Activated naive CD4-positive, alpha-beta T cell treated with anti-CD3 and anti-CD28 coated beads, Interleukin-2, amount 10 ng/mL, durations not matched to agents 7 days and 5 days (primary cell): ENCODE results near the gene PLAAT2.
"Not testable (repeated sequence)": the region's sequence is repeated elsewhere in the genome, so short reads cannot be mapped to it uniquely, and the experiment has no call there.

ENCODE experiments used
- CTCF ChIA-PET: fragments of 350-600 bp; sonication (Branson Sonifier 250); formaldehyde crosslinking; loops from one replicate; lab custom pipeline; 2021; ENCODE audit warnings: antibody characterized with exemption; lab: Charles Lee
- DNase-seq: peaks from one replicate; pipeline ENCODE4 v3.0.0-alpha.2; 2020
- H3K27ac Mint-ChIP-seq: one replicate; pipeline ENCODE4 v1.8.0; 2021; ENCODE audit warnings: mild to moderate bottlenecking, moderate library complexity, mixed read lengths
- H3K27me3 Mint-ChIP-seq: one replicate; pipeline ENCODE4 v1.8.0; 2021; ENCODE audit warnings: mild to moderate bottlenecking, mixed read lengths
- H3K36me3 Mint-ChIP-seq: one replicate; pipeline ENCODE4 v1.8.0; 2021; ENCODE audit warnings: mixed read lengths
- H3K4me1 Mint-ChIP-seq: one replicate; pipeline ENCODE4 v1.8.0; 2021; ENCODE audit warnings: mixed read lengths
- H3K4me3 Mint-ChIP-seq: one replicate; pipeline ENCODE4 v1.8.0; 2021; ENCODE audit warnings: mild to moderate bottlenecking, moderate library complexity, mixed read lengths
- H3K9me3 Mint-ChIP-seq: one replicate; pipeline ENCODE4 v1.8.0; 2021; ENCODE audit warnings: mixed read lengths

The PLAAT2 gene

DNA sequence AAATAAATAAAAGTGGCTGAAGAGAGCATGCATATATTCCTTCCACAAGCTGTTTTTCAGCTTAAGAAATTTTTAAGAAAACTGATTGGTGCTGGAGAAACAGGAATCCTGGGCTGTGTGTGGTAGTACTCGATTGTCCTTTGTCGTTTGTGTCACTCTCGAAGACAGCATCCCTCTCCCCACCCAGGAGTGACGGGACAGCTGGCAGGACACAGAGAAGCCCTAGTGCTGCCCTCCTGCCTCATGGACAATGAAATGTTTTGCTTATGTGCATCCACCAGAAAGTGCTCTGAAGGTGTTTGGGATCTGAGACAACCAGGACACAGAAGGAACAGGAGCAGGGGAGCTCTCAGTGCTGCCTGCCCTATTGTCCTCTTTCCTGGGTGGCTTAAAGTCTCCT, 13.8 kb downstream of the PLAAT2 start:
- Mint-ChIP-seq H3K36me3 (peaks cover 35% of the 10 kb centered on the region), H3K4me1 (peaks cover 41% of the 10 kb centered on the region), H3K9me3 (peaks cover 3% of the 10 kb centered on the region), H3K27me3 (no peaks in the 10 kb centered on the region), H3K4me3 (no peak overlapping the region), H3K27ac (no peak overlapping the region)
- CTCF ChIA-PET, result interaction anchor here (1.5 kb wide), 1 partner anchor 70 kb away, joined by 4 read pairs; no protein-coding TSS in a partner anchor
- no peak for DNase-seq

DNA sequence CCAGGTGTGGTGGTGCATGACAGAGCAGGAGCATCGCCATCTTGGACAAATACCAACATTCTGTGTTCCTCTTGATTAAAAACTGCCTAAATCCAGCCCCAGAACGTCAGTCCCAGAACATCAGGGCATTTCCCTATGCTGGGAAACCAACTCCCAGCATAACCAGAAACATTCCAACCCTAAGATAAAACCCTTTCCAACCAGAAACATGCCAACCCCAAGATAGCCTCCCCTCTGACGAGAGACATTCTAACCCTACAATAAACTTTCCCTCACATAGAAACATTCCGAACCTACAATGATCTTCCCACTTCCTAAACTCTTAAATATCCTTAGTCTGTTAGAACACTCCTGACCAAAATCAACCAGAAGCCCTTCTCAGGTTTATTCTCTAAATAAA, 15.0 kb downstream of the PLAAT2 start:
- Mint-ChIP-seq H3K36me3 (peaks cover 46% of the 10 kb centered on the region), H3K4me1 (peaks cover 29% of the 10 kb centered on the region), H3K27ac (no peak overlapping the region), H3K4me3 (no peak overlapping the region), H3K9me3 (peaks cover 3% of the 10 kb centered on the region), H3K27me3 (no peaks in the 10 kb centered on the region)
- DNase-seq, result no peak
- CTCF ChIA-PET, result no interaction called here

DNA sequence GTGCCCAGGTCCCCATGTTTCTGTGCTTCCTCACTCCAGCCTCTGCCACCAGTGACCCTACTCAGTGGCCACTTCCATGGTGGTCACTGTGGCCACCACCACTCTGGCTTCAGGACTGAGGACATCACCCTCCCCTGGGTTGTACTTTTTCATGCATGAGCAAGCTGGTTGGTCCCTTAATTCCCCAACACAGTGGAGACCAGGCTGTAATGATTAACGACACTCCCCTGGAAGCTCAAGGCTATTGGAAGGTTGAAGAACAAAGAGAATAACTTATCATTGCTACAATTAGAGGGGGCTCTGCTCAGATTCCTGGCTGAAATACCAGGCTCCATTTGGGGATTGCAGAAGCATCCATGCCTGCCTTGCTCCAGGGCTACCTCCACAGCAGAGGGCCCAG, 16.1 kb downstream of the PLAAT2 start:
- peaks cover 47% of the 10 kb centered on the region for H3K36me3 Mint-ChIP-seq
- peaks cover 21% of the 10 kb centered on the region for H3K4me1 Mint-ChIP-seq
- DNase-seq, result no peak
- H3K27me3 Mint-ChIP-seq, result no peaks in the 10 kb centered on the region
- H3K9me3 Mint-ChIP-seq, result peaks cover 3% of the 10 kb centered on the region
- no peak overlapping the region for H3K27ac Mint-ChIP-seq
- H3K4me3 Mint-ChIP-seq, result no peak overlapping the region
- CTCF ChIA-PET, result no interaction called here

DNA sequence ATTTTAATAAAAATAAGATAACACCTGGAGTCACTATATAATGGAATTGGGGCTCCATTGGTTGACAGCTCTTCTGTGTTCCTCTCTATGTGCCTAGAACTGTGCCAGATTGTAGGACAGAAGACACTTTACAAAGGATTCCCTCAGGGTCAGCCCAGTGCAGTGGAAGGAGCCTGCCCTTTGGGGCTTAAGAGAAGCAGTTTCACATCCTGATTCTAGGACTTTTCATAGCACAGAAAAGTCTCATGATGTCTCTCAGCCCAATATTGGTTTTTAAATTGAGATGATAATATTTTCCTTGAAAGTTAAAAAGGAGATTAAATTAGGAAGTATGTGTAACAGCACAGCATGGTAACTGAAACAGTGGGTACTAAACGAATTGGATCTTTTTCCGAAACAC, 19.5 kb downstream of the PLAAT2 start:
- no peaks in the 10 kb centered on the region for H3K9me3 Mint-ChIP-seq
- H3K4me3 Mint-ChIP-seq, result no peak overlapping the region
- CTCF ChIA-PET, result no interaction called here
- no peak for DNase-seq
- H3K36me3 Mint-ChIP-seq, result peaks cover 53% of the 10 kb centered on the region
- no peak overlapping the region for H3K27ac Mint-ChIP-seq
- H3K27me3 Mint-ChIP-seq, result no peaks in the 10 kb centered on the region
- peaks cover 17% of the 10 kb centered on the region for H3K4me1 Mint-ChIP-seq

DNA sequence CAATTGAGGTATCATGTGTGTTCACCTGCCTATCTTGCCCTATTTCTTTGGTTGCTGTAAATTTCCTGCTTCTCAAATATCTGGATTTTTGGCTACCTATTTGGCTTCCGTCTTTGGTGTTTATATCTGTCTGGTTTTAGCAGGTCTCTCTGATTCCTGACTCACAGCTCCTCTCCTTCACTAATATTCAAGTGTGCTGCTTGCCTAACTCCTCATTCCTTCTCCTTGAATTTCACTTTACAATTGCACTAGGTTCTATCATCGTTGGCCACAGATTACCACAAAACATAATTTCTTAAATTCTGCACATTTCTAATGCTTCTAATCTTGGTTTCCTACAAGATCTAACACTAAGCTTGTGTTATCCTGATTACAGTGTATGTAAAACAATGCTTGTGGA, 20.7 kb downstream of the PLAAT2 start:
- H3K27ac Mint-ChIP-seq, DNase-seq, H3K9me3 Mint-ChIP-seq, H3K27me3 Mint-ChIP-seq, CTCF ChIA-PET, H3K4me3 Mint-ChIP-seq: not testable (repeated sequence)
- peaks cover 29% of the 10 kb centered on the region for H3K4me1 Mint-ChIP-seq
- peaks cover 58% of the 10 kb centered on the region for H3K36me3 Mint-ChIP-seq

DNA sequence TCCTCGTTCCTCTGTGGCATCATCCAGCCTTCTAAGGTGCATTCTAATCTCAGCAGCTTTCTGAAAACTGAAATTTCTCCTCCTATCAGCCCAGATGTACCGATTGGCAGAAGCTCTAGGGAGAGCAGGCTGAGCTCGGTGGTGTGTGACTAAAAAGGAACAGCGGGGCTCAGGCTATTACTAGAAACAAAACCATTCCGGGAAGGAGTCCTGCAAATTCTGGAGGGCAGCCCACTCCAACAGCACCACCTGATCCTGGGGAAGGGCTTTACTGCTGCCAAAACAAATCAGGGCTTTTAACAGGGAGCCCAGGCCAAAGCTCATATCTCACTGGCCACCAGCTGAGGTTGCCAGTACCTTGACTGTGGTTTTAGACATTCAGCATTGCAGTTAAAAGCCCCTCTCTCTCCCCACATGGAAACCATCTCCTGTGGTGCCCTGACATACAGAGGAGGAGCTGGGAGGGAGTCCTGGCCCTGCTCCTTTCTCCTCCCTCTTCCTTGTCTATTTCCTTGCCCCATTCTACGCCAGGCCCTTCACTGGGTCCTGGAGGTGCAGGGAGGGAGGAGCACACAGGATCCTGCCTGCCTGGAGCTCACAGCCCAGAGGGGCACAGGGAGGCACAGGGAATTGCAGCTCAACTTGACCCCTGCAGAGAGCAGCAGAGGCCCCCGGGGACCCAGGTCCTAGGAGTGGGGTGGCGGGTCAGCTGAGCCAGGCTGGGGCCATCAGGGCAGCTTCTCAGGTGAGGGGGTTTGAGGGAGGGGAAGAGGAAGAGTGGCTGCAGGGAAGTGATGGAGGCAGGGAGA, 25.7 kb downstream of the PLAAT2 start:
- peaks cover 69% of the 10 kb centered on the region for H3K4me1 Mint-ChIP-seq
- no peaks in the 10 kb centered on the region for H3K9me3 Mint-ChIP-seq
- CTCF ChIA-PET, result interaction anchor here (0.8 to 2.5 kb wide), 13 partner anchors 14 to 514 kb away, joined by 3 to 15 read pairs (median 4); no protein-coding TSS in a partner anchor
- peaks cover 21% of the 10 kb centered on the region for H3K36me3 Mint-ChIP-seq
- no peaks in the 10 kb centered on the region for H3K27me3 Mint-ChIP-seq
- DNase-seq, result peak; percentile 23
- peak overlapping the region; percentile 87 for H3K27ac Mint-ChIP-seq
- peak overlapping the region; percentile 82 for H3K4me3 Mint-ChIP-seq

DNA sequence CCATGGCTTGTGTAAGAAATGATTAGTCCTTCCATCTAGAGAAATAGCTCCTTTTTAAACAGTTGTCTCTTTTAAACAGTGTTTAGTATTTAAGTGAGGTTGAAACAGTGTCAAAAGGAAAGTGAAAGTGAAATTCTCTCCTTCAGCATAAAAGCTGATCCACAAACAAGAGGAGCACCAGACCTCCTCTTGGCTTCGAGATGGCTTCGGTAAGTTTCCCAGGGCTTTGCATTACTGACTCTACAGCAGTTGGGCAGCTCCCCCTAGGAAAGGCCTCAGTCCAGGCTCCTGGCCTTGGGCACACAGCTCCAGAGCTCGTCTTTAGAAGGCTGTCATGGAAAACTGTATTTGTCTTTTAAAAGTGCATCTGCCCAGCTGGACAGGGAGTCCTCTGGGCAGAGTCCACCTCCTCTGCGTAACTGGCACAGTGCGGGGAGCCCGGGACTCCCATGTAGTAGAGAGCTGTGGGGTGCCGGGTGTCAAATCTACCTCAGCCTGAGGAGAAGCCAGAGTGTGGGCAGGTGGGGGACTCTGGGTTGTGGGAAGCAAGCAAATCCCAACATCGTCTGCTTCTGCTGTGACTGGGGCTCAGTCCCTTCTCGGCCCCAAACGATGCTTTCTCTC, 26.4 kb downstream of the PLAAT2 start, which contains the start of gene PLAAT4:
Gene PLAAT4 (plus strand): TSS at position 140 of the 624 bp plus-strand sequence. CDS start 61 bp downstream, at position 201.
- H3K9me3 Mint-ChIP-seq, result no peaks in the 10 kb centered on the region
- peak within 1 kb of the TSS; percentile 82 for H3K4me3 Mint-ChIP-seq
- peaks cover 20% of the 10 kb centered on the region for H3K36me3 Mint-ChIP-seq
- no peaks in the 10 kb centered on the region for H3K27me3 Mint-ChIP-seq
- H3K4me1 Mint-ChIP-seq, result peaks cover 75% of the 10 kb centered on the region
- H3K27ac Mint-ChIP-seq, result peak within 1 kb of the TSS; percentile 87
- DNase-seq, result peak; percentile 64
- CTCF ChIA-PET, result interaction anchor here (0.6 to 2.5 kb wide), 12 partner anchors 15 to 513 kb away, joined by 3 to 15 read pairs (median 4); no protein-coding TSS in a partner anchor

DNA sequence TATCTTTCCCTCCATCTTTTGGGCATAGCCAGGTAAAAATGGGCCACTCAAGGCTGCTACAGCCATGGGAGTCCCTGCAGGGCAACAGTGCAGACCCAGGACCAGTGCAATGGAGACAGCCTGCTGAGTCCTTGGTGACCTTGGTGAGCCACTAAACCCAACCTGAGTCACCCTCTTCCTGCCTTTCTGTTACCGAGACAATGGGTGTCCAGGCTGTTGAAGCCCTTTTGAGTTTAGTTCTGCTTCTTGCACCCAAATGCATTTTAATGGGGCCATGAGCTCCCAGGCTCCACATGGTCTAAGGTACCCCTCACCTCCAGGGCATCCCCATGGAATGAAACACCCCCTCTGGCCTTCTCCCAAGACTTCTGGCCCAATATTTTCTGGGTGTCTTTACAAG, 27.4 kb downstream of the PLAAT2 start:
- H3K36me3 Mint-ChIP-seq, result peaks cover 20% of the 10 kb centered on the region
- CTCF ChIA-PET, result interaction anchor here (0.5 to 2.5 kb wide), 4 partner anchors 17 to 101 kb away, joined by 3 to 15 read pairs (median 6); no protein-coding TSS in a partner anchor
- no peaks in the 10 kb centered on the region for H3K27me3 Mint-ChIP-seq
- peak; percentile 52 for DNase-seq
- H3K27ac Mint-ChIP-seq, result peak overlapping the region; percentile 87
- H3K4me1 Mint-ChIP-seq, result peaks cover 80% of the 10 kb centered on the region
- peak overlapping the region; percentile 82 for H3K4me3 Mint-ChIP-seq
- no peaks in the 10 kb centered on the region for H3K9me3 Mint-ChIP-seq

DNA sequence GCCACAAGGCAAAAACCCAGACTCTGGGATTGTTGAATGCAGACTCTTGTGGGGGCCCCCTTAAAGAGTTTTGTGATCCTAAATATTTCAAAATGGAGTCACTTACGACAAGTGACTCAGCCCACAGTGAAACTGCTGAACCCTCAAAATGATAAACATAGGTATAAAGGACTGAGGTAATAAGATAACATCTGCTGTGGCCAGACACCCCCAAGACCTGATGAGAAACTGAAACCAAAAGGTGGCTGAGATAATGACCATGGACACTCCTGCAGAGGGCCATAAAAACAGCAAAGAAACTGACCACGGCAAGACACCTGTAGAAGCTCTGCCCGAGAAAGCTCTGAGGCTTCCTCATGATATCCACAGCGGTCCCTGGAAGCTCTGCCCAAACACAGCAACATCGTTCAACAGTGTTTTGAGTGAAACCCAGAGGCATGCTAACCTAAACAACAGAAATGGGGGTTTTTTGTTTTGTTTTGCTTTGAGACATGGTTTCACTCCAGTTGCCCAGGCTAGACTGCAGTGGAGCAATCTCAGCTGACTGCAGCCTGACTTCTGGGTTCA, 28.2 kb downstream of the PLAAT2 start:
- H3K4me3 Mint-ChIP-seq, result no peak overlapping the region
- CTCF ChIA-PET, result interaction anchor here (1.0 to 2.5 kb wide), 2 partner anchors 18 to 40 kb away, joined by 3 to 10 read pairs; no protein-coding TSS in a partner anchor
- H3K9me3 Mint-ChIP-seq, result no peaks in the 10 kb centered on the region
- peak overlapping the region; percentile 87 for H3K27ac Mint-ChIP-seq
- peaks cover 16% of the 10 kb centered on the region for H3K36me3 Mint-ChIP-seq
- peaks cover 79% of the 10 kb centered on the region for H3K4me1 Mint-ChIP-seq
- no peaks in the 10 kb centered on the region for H3K27me3 Mint-ChIP-seq
- peak; percentile 29 for DNase-seq

DNA sequence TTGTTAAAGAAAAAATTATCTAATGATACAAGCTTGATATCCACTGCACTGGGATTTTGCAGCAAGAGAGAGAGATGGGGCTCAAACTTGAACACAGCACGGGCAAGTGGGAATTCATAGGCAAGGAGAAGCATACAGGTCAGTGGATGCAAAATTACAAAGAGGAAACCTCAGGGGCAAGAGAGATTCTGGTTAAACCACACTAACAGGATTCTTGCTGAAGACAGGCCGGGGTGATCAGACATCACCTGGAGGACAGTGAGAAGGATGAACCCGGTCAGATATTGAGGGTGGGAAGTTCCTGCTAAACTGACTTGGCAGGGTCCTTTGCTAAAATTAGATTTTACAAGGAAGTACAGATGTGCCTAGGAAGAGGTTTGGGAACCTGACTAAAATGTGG, 29.1 kb downstream of the PLAAT2 start:
- Mint-ChIP-seq H3K27me3 (no peaks in the 10 kb centered on the region), H3K4me1 (peaks cover 85% of the 10 kb centered on the region), H3K36me3 (peaks cover 12% of the 10 kb centered on the region), H3K4me3 (no peak overlapping the region), H3K9me3 (no peaks in the 10 kb centered on the region), H3K27ac (no peak overlapping the region)
- DNase-seq, result no peak
- CTCF ChIA-PET, result interaction anchor here (2.1 kb wide), 1 partner anchor 40 kb away, joined by 7 read pairs; no protein-coding TSS in a partner anchor

DNA sequence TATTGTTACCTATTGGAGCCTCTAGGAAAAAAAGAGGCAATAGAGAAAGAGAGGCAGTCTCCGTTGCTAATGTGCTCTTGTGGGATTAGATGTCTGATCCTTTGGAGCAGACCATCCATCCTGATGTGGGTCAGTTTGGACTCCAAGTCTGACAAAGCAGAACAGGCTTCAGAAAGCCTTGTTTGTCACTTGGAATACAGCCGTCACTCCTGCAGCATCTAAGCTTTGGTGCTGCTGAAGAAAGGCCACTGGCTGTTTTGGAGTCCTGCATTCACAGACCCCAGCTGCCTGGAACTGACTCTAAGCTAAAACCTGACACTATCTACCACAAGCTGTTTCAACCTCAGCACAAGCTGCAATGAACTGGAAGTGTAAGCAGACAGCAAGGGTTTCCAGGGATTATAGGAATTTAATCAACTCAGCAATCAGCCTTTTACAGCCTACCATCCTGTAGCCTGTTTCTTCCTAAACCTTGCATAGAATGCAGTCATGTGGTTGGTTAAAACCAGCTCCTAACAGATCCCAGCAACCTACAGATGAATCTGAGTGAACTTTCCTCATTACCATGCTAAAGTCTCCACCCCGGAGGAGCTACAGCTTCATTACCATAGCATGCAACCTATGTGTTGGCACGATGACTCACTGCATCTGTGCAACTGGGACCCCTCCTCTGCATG, 30.2 kb downstream of the PLAAT2 start:
- no peak for DNase-seq
- CTCF ChIA-PET, result interaction anchor here (0.8 to 2.1 kb wide), 5 partner anchors 32 to 103 kb away, joined by 3 to 7 read pairs (median 3); no protein-coding TSS in a partner anchor
- peaks cover 78% of the 10 kb centered on the region for H3K4me1 Mint-ChIP-seq
- no peak overlapping the region for H3K27ac Mint-ChIP-seq
- no peaks in the 10 kb centered on the region for H3K9me3 Mint-ChIP-seq
- no peaks in the 10 kb centered on the region for H3K27me3 Mint-ChIP-seq
- no peak overlapping the region for H3K4me3 Mint-ChIP-seq
- H3K36me3 Mint-ChIP-seq, result peaks cover 3% of the 10 kb centered on the region

DNA sequence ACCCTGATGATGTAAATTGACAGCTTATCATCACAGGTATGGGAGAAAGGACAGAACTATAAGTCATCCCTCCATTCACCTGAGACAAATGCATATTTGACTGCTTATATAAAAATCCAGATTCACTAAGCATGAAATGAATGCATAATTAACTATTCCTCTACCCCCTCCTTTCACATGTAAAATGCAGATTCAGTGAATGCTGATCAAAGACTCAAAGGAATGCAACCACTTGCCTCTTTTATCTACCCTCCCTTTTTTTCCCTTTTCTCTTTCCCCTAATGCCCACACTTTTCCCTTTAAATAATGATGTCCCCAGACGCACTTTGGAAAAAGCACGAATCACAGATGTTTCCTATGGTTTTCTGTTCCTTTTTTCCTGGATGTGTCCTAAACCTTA, 31.1 kb downstream of the PLAAT2 start:
- Mint-ChIP-seq H3K36me3 (no peaks in the 10 kb centered on the region), H3K4me1 (peaks cover 73% of the 10 kb centered on the region), H3K9me3 (no peaks in the 10 kb centered on the region), H3K27ac (peak overlapping the region; percentile 76), H3K4me3 (no peak overlapping the region), H3K27me3 (no peaks in the 10 kb centered on the region)
- CTCF ChIA-PET, result interaction anchor here (1.3 to 2.1 kb wide), 4 partner anchors 33 to 53 kb away, joined by 3 to 7 read pairs (median 4); no protein-coding TSS in a partner anchor
- DNase-seq, result no peak

DNA sequence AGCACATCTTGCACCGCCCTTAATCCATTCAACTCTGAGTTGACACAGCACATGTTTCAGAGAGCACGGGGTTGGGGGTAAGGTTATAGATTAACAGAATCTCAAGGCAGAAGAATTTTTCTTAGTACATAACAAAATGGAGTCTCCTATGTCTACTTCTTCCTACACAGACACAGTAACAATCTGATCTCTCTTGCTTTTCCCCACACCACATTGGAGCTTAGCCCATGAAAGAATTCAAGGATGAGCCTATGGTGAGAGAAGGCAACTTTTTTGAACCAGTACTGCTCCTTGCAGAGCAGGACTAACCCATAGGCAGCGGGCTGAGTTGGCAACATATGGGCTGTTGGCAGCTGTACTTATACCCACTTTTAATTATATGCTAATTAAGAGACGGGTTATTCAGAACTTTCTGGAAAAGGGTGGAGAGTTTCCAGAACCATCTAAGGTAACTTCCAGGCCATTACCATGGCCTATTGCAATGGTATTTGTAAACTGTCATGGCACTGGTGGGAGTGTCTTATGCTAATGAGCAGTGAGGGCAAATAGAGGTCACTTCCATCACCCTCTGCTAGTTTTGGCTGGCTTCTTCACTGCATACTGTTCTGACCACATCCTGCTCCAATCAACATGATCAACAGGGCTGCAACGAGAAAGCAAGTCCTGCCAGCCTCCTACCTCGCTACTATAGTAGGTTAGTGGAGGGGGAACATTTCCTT, 31.9 kb downstream of the PLAAT2 start:
- not testable (repeated sequence) for H3K27me3 Mint-ChIP-seq, H3K36me3 Mint-ChIP-seq, H3K9me3 Mint-ChIP-seq
- Mint-ChIP-seq H3K4me3 (peak overlapping the region; percentile 14), H3K27ac (peak overlapping the region; percentile 76), H3K4me1 (peaks cover 67% of the 10 kb centered on the region)
- peak; percentile 80 for DNase-seq
- CTCF ChIA-PET, result interaction anchor here (1.3 to 1.4 kb wide), 2 partner anchors 34 to 52 kb away, joined by 3 to 4 read pairs; no protein-coding TSS in a partner anchor
